Activated naive CD4-positive, alpha-beta T cell treated with anti-CD3 and anti-CD28 coated beads, Interleukin-2, amount 50 U/mL, for 72 hours (primary cell): Measurements from ENCODE around the gene TPSB2. TPM values are rescaled to one million over a fixed set of nuclear protein-coding genes. Genes with fewer than 3 reads are reported as not detected.
"Not testable (repeated sequence)": the region's sequence is repeated elsewhere in the genome, so short reads cannot be mapped to it uniquely, and the experiment has no call there.

Source experiments
- ATAC-seq, 2 donors: fragments of 150-1000 bp; cut with Tn5 transposase; 2 replicates each; pipeline ENCODE4 v1.10.0; 2021; ENCODE audit warnings: mild to moderate bottlenecking in 2 of 2, moderate library complexity in 2 of 2
- DNase-seq, 2 donors: peaks; one replicate each; pipeline ENCODE4 v3.0.0; 2021 to 2022; ENCODE audit warnings: low spot score in 2 of 2
- H3K27ac Mint-ChIP-seq, 2 donors: one replicate each; pipeline ENCODE4 v1.8.0; 2022; ENCODE audit warnings: mild to moderate bottlenecking in 2 of 2, mixed read lengths in 2 of 2
- H3K36me3 Mint-ChIP-seq, 2 donors: one replicate each; pipeline ENCODE4 v1.8.0; 2022; ENCODE audit warnings: mixed read lengths in 2 of 2
- H3K9me3 Mint-ChIP-seq, 2 donors: one replicate each; pipeline ENCODE4 v1.8.0; 2022; ENCODE audit warnings: mixed read lengths in 2 of 2
- total RNA-seq, 2 donors: library from RNA; stranded (reverse); gene quantifications; one replicate each; pipeline ENCODE4 v1.2.3, GENCODE V29; 2022

TPSB2 gene
- total RNA-seq, 2 donors from 2014 or later = 1.3 TPM; not detected in 1

- H3K9me3 Mint-ChIP-seq, DNase-seq, H3K36me3 Mint-ChIP-seq, H3K27ac Mint-ChIP-seq, ATAC-seq: not testable (repeated sequence)
Measured at GRCh38 chr16:1230471-1231212, 658 bp upstream of the TPSB2 start.

GRCh38 chr16:1229476-1229875 is 508 bp downstream of the TPSB2 start:
- DNase-seq, H3K27ac Mint-ChIP-seq, H3K9me3 Mint-ChIP-seq, ATAC-seq, H3K36me3 Mint-ChIP-seq: not testable (repeated sequence)

- H3K9me3 Mint-ChIP-seq, ATAC-seq, DNase-seq, H3K27ac Mint-ChIP-seq, H3K36me3 Mint-ChIP-seq: not testable (repeated sequence)
Measured at GRCh38 chr16:1228227-1228626, 1.8 kb downstream of the TPSB2 start.

- H3K27ac Mint-ChIP-seq, DNase-seq, H3K9me3 Mint-ChIP-seq, ATAC-seq, H3K36me3 Mint-ChIP-seq: not testable (repeated sequence)
Measured at GRCh38 chr16:1226692-1227091, 3.3 kb downstream of the TPSB2 start.

- not testable (repeated sequence) for H3K27ac Mint-ChIP-seq, DNase-seq, H3K36me3 Mint-ChIP-seq, H3K9me3 Mint-ChIP-seq
- ATAC-seq = peak in 1 of 2 donors; percentile 34
Measured at GRCh38 chr16:1225728-1226311, 4.2 kb downstream of the TPSB2 start.

GRCh38 chr16:1225051-1225451 is 4.9 kb downstream of the TPSB2 start, which contains the start of gene TPSG1:
Gene TPSG1, minus strand, starts transcription at chr16:1225268. Its CDS starts 16 bp downstream, at chr16:1225252.
- peak within 1 kb of the TSS in 1 of 2 donors; percentile 28 for H3K27ac Mint-ChIP-seq

GRCh38 chr16:1224558-1224957 is 5.4 kb downstream of the TPSB2 start:
- DNase-seq (no peak), ATAC-seq (no peak)
- peak overlapping the region in 1 of 2 donors; percentile 28 for H3K27ac Mint-ChIP-seq
- no peaks in the 10 kb centered on the region for H3K36me3 Mint-ChIP-seq
- no peaks in the 10 kb centered on the region for H3K9me3 Mint-ChIP-seq

More at GRCh38 chr16:1225051-1225451, 4.9 kb downstream of the TPSB2 start, which contains the start of gene TPSG1:
- ATAC-seq = no peak
- Mint-ChIP-seq H3K36me3 (no peaks in the 10 kb centered on the region), H3K9me3 (no peaks in the 10 kb centered on the region)
- no peak for DNase-seq

- ATAC-seq (no peak), DNase-seq (no peak)
- H3K9me3 Mint-ChIP-seq = no peaks in the 10 kb centered on the region
- H3K27ac Mint-ChIP-seq = peak overlapping the region in 1 of 2 donors; percentile 28
- no peaks in the 10 kb centered on the region for H3K36me3 Mint-ChIP-seq
Measured at GRCh38 chr16:1223355-1224214, 6.4 kb downstream of the TPSB2 start.

GRCh38 chr16:1222553-1223354 is 7.2 kb downstream of the TPSB2 start:
- DNase-seq (no peak), ATAC-seq (no peak)
- Mint-ChIP-seq H3K9me3 (no peaks in the 10 kb centered on the region), H3K36me3 (no peaks in the 10 kb centered on the region), H3K27ac (no peak overlapping the region)

GRCh38 chr16:1221628-1222552 is 8.1 kb downstream of the TPSB2 start:
- ATAC-seq (no peak), DNase-seq (no peak)
- H3K36me3 Mint-ChIP-seq = no peaks in the 10 kb centered on the region
- no peaks in the 10 kb centered on the region for H3K9me3 Mint-ChIP-seq
- no peak overlapping the region for H3K27ac Mint-ChIP-seq

- ATAC-seq (no peak), DNase-seq (no peak)
- no peaks in the 10 kb centered on the region for H3K36me3 Mint-ChIP-seq
- H3K27ac Mint-ChIP-seq = no peak overlapping the region
- H3K9me3 Mint-ChIP-seq = no peaks in the 10 kb centered on the region
Measured at GRCh38 chr16:1220841-1221627, 8.9 kb downstream of the TPSB2 start.

- DNase-seq = no peak
- ATAC-seq = no peak
- no peaks in the 10 kb centered on the region for H3K36me3 Mint-ChIP-seq
- H3K27ac Mint-ChIP-seq = no peak overlapping the region
- no peaks in the 10 kb centered on the region for H3K9me3 Mint-ChIP-seq
Measured at GRCh38 chr16:1220098-1220728, 9.8 kb downstream of the TPSB2 start.

- H3K36me3 Mint-ChIP-seq = no peaks in the 10 kb centered on the region
- no peak for ATAC-seq
- no peak overlapping the region for H3K27ac Mint-ChIP-seq
- no peak for DNase-seq
- no peaks in the 10 kb centered on the region for H3K9me3 Mint-ChIP-seq
Measured at GRCh38 chr16:1218930-1219611, 10.9 kb downstream of the TPSB2 start.
